ENCODE results near the gene SMC1B. TPM values are rescaled to one million over a fixed set of nuclear protein-coding genes. Genes with fewer than 3 reads are reported as not detected.
A peak's percentile ranks its signal among the peaks of the same experiment; 100 is the strongest.

The SMC1B gene
- total RNA-seq, 1 donor from 2014 or later, result 0.06 TPM

DNA sequence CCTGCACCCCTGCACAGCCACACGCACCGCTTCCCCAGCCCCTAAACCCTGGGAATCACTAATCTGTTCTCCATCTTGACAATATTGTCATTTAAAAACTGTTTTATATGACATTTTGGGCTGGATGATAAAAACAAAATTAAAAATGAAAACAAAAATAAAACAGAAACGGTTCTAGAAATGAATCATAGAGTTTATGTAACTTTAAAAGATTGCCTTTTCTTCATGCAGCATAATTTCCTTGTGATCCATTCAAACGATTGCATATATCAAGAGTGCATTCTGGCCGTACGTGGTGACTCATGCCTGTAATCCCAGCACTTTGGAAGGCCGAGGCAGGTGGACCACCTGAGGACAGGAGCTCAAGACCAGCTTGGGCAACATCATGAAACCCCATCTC, 110.2 kb downstream of the SMC1B start:
- H3K79me2 ChIP-seq (ENCODE audit: low read depth), result no peaks in the 10 kb centered on the region
- H3K4me3 Mint-ChIP-seq, result no peak overlapping the region
- no peaks in the 10 kb centered on the region for H3F3A ChIP-seq (ENCODE audit: low read depth)
- no peak overlapping the region for H3K27ac Mint-ChIP-seq
- no peak overlapping the region for H2AFZ ChIP-seq (replicated peaks)
- H3K27ac ChIP-seq, result no peak overlapping the region
- peaks cover 10% of the 10 kb centered on the region for H3K4me1 Mint-ChIP-seq
- H3K9me3 Mint-ChIP-seq, result no peaks in the 10 kb centered on the region
- no peak for DNase-seq (ENCODE audit: low spot score)
- TF ChIP-seq, protein P1, sequence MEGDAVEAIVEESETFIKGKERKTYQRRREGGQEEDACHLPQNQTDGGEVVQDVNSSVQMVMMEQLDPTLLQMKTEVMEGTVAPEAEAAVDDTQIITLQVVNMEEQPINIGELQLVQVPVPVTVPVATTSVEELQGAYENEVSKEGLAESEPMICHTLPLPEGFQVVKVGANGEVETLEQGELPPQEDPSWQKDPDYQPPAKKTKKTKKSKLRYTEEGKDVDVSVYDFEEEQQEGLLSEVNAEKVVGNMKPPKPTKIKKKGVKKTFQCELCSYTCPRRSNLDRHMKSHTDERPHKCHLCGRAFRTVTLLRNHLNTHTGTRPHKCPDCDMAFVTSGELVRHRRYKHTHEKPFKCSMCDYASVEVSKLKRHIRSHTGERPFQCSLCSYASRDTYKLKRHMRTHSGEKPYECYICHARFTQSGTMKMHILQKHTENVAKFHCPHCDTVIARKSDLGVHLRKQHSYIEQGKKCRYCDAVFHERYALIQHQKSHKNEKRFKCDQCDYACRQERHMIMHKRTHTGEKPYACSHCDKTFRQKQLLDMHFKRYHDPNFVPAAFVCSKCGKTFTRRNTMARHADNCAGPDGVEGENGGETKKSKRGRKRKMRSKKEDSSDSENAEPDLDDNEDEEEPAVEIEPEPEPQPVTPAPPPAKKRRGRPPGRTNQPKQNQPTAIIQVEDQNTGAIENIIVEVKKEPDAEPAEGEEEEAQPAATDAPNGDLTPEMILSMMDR (IDR thresholded peaks at IDR 0.05), result no peak
- TF ChIP-seq EZH2 (IDR thresholded peaks at IDR 0.05) (no peak), EZH2phosphoT487 (IDR thresholded peaks at IDR 0.05) (no peak)
- no peak overlapping the region for H3K4me3 ChIP-seq
- no peak overlapping the region for H3K4me2 ChIP-seq
- no peaks in the 10 kb centered on the region for H4K20me1 ChIP-seq (ENCODE audit: low read depth)
- H3K27me3 Mint-ChIP-seq (ENCODE audit: insufficient read depth, low read depth), result peaks cover 2% of the 10 kb centered on the region
- H3K27me3 ChIP-seq, result no peaks in the 10 kb centered on the region
- no peak overlapping the region for H3K9ac ChIP-seq
- no peaks in the 10 kb centered on the region for H3K36me3 Mint-ChIP-seq
- H3K4me1 ChIP-seq, result peaks cover 7% of the 10 kb centered on the region
- no peaks in the 10 kb centered on the region for H3K36me3 ChIP-seq
- H3K9me3 ChIP-seq (ENCODE audit: low read depth), result no peaks in the 10 kb centered on the region

- no peak overlapping the region for H3K27ac Mint-ChIP-seq
- no peaks in the 10 kb centered on the region for H3K36me3 ChIP-seq
- DNase-seq (ENCODE audit: low spot score), result no peak
- peaks cover 7% of the 10 kb centered on the region for H3K4me1 ChIP-seq
- H3K79me2 ChIP-seq (ENCODE audit: low read depth), result no peaks in the 10 kb centered on the region
- no peak overlapping the region for H3K9ac ChIP-seq
- H3K36me3 Mint-ChIP-seq, result no peaks in the 10 kb centered on the region
- no peaks in the 10 kb centered on the region for H3K27me3 ChIP-seq
- peaks cover 2% of the 10 kb centered on the region for H3K27me3 Mint-ChIP-seq (ENCODE audit: insufficient read depth, low read depth)
- TF ChIP-seq EZH2 (IDR thresholded peaks at IDR 0.05) (no peak), EZH2phosphoT487 (IDR thresholded peaks at IDR 0.05) (no peak)
- TF ChIP-seq, protein P1 (IDR thresholded peaks at IDR 0.05), result no peak
- H2AFZ ChIP-seq (replicated peaks), result no peak overlapping the region
- no peaks in the 10 kb centered on the region for H3K9me3 Mint-ChIP-seq
- H3K4me1 Mint-ChIP-seq, result peaks cover 10% of the 10 kb centered on the region
- H3K27ac ChIP-seq, result no peak overlapping the region
- H3K4me3 ChIP-seq, result no peak overlapping the region
- H3F3A ChIP-seq (ENCODE audit: low read depth), result no peaks in the 10 kb centered on the region
- no peak overlapping the region for H3K4me3 Mint-ChIP-seq
- H4K20me1 ChIP-seq (ENCODE audit: low read depth), result no peaks in the 10 kb centered on the region
- H3K4me2 ChIP-seq, result no peak overlapping the region
- no peaks in the 10 kb centered on the region for H3K9me3 ChIP-seq (ENCODE audit: low read depth)
These were observed 110.6 kb downstream of the SMC1B start for GRCh38 chr22:45302751-45303150.

- no peak for DNase-seq (ENCODE audit: low spot score)
- Histone ChIP-seq H3K4me2 (no peak overlapping the region), H3K27me3 (no peaks in the 10 kb centered on the region), H3K79me2 (ENCODE audit: low read depth) (no peaks in the 10 kb centered on the region), H4K20me1 (ENCODE audit: low read depth) (no peaks in the 10 kb centered on the region), H3K9ac (no peak overlapping the region), H3K4me1 (peaks cover 7% of the 10 kb centered on the region), H3K36me3 (no peaks in the 10 kb centered on the region), H3F3A (ENCODE audit: low read depth) (no peaks in the 10 kb centered on the region), H3K4me3 (no peak overlapping the region), H3K9me3 (ENCODE audit: low read depth) (no peaks in the 10 kb centered on the region), H3K27ac (no peak overlapping the region), H2AFZ (replicated peaks) (peak overlapping the region; percentile 29)
- Mint-ChIP-seq H3K27ac (no peak overlapping the region), H3K4me1 (peaks cover 10% of the 10 kb centered on the region), H3K27me3 (ENCODE audit: insufficient read depth, low read depth) (peaks cover 7% of the 10 kb centered on the region), H3K4me3 (no peak overlapping the region), H3K9me3 (no peaks in the 10 kb centered on the region), H3K36me3 (no peaks in the 10 kb centered on the region)
- TF ChIP-seq, protein P1 (IDR thresholded peaks at IDR 0.05), result no peak
- TF ChIP-seq EZH2 (IDR thresholded peaks at IDR 0.05) (no peak), EZH2phosphoT487 (IDR thresholded peaks at IDR 0.05) (no peak)
These were observed 114.4 kb downstream of the SMC1B start for GRCh38 chr22:45298934-45299505.

Data from neural progenitor cell (in vitro differentiated cells).